Measurements from ENCODE around the gene RPA1. TPM values are rescaled to one million over a fixed set of nuclear protein-coding genes. Genes with fewer than 3 reads are reported as not detected.

The RPA1 gene
- total RNA-seq, 1 donor from 2014 or later = 68.8 TPM

GRCh38 chr17:1870592-1870991 is 40.8 kb downstream of the RPA1 start:
- TF ChIP-seq, protein P1, sequence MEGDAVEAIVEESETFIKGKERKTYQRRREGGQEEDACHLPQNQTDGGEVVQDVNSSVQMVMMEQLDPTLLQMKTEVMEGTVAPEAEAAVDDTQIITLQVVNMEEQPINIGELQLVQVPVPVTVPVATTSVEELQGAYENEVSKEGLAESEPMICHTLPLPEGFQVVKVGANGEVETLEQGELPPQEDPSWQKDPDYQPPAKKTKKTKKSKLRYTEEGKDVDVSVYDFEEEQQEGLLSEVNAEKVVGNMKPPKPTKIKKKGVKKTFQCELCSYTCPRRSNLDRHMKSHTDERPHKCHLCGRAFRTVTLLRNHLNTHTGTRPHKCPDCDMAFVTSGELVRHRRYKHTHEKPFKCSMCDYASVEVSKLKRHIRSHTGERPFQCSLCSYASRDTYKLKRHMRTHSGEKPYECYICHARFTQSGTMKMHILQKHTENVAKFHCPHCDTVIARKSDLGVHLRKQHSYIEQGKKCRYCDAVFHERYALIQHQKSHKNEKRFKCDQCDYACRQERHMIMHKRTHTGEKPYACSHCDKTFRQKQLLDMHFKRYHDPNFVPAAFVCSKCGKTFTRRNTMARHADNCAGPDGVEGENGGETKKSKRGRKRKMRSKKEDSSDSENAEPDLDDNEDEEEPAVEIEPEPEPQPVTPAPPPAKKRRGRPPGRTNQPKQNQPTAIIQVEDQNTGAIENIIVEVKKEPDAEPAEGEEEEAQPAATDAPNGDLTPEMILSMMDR (IDR thresholded peaks at IDR 0.05; ENCODE audit: insufficient read depth, low read depth, low read length) = no peak
- Mint-ChIP-seq H3K4me1 (ENCODE audit: low read depth, unreplicated experiment) (no peaks in the 10 kb centered on the region), H3K27me3 (ENCODE audit: low read depth, unreplicated experiment) (no peaks in the 10 kb centered on the region), H3K36me3 (ENCODE audit: low read depth, unreplicated experiment) (peaks cover 2% of the 10 kb centered on the region), H3K27ac (ENCODE audit: unreplicated experiment) (no peak overlapping the region), H3K4me3 (ENCODE audit: unreplicated experiment) (no peak overlapping the region), H3K9me3 (ENCODE audit: unreplicated experiment) (no peaks in the 10 kb centered on the region)
- FAIRE-seq = no peak
- Histone ChIP-seq H3K4me3 (ENCODE audit: insufficient read depth, low read depth, low read length) (no peak overlapping the region), H3K79me2 (ENCODE audit: insufficient read depth, low read length) (no peaks in the 10 kb centered on the region), H3K9ac (ENCODE audit: low read length) (no peak overlapping the region), H3K4me2 (ENCODE audit: low read length) (no peak overlapping the region), H3K27ac (ENCODE audit: low read depth, low read length) (no peak overlapping the region), H3K9me3 (ENCODE audit: insufficient read depth, low read depth, low read length) (no peaks in the 10 kb centered on the region), H3K4me1 (ENCODE audit: insufficient read depth, low read length) (no peaks in the 10 kb centered on the region), H4K20me1 (ENCODE audit: insufficient read depth, low read length) (no peaks in the 10 kb centered on the region), H3K27me3 (ENCODE audit: insufficient read depth, low read length) (no peaks in the 10 kb centered on the region), H2AFZ (ENCODE audit: low read depth, low read length) (no peak overlapping the region), H3K36me3 (ENCODE audit: insufficient read depth, low read length) (peaks cover 25% of the 10 kb centered on the region)
- DNase-seq (ENCODE audit: low read depth) = no peak

DNA sequence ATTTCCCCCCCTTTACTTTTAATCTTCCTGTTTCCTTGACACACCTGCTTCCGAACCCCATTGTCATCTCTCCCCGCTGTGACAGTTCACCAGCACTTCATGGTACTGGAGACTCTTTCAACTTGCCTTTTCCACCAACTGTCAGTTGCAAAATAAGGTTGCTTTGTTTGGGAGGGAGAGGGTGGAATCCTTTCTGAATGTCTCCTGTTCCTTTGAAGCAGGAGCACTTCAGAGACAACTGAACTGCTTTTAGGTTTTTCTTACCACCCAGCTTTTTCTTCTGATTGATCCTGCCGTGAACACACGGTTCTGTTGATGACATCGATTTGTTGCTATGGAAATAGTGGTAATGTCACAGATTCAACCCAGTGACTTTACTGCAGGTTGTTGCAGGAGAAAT is 42.0 kb downstream of the RPA1 start:
- no peak overlapping the region for H2AFZ ChIP-seq (ENCODE audit: low read depth, low read length)
- Mint-ChIP-seq H3K27me3 (ENCODE audit: low read depth, unreplicated experiment) (no peaks in the 10 kb centered on the region), H3K36me3 (ENCODE audit: low read depth, unreplicated experiment) (peaks cover 4% of the 10 kb centered on the region), H3K4me3 (ENCODE audit: unreplicated experiment) (no peak overlapping the region), H3K9me3 (ENCODE audit: unreplicated experiment) (no peaks in the 10 kb centered on the region), H3K4me1 (ENCODE audit: low read depth, unreplicated experiment) (no peaks in the 10 kb centered on the region), H3K27ac (ENCODE audit: unreplicated experiment) (no peak overlapping the region)
- no peaks in the 10 kb centered on the region for H3K79me2 ChIP-seq (ENCODE audit: insufficient read depth, low read length)
- H3K4me2 ChIP-seq (ENCODE audit: low read length) = no peak overlapping the region
- no peak for TF ChIP-seq EZH2 (IDR thresholded peaks at IDR 0.05; ENCODE audit: insufficient read depth, low read length)
- TF ChIP-seq, protein P1 (IDR thresholded peaks at IDR 0.05; ENCODE audit: insufficient read depth, low read depth, low read length) = no peak
- H3K9ac ChIP-seq (ENCODE audit: low read length) = no peak overlapping the region
- DNase-seq (ENCODE audit: low read depth) (no peak), FAIRE-seq (no peak)
- no peaks in the 10 kb centered on the region for H3K9me3 ChIP-seq (ENCODE audit: insufficient read depth, low read depth, low read length)
- H3K4me1 ChIP-seq (ENCODE audit: insufficient read depth, low read length) = no peaks in the 10 kb centered on the region
- H4K20me1 ChIP-seq (ENCODE audit: insufficient read depth, low read length) = no peaks in the 10 kb centered on the region
- H3K27me3 ChIP-seq (ENCODE audit: insufficient read depth, low read length) = no peaks in the 10 kb centered on the region
- peaks cover 25% of the 10 kb centered on the region for H3K36me3 ChIP-seq (ENCODE audit: insufficient read depth, low read length)
- H3K27ac ChIP-seq (ENCODE audit: low read depth, low read length) = no peak overlapping the region
- no peak overlapping the region for H3K4me3 ChIP-seq (ENCODE audit: insufficient read depth, low read depth, low read length)

DNA sequence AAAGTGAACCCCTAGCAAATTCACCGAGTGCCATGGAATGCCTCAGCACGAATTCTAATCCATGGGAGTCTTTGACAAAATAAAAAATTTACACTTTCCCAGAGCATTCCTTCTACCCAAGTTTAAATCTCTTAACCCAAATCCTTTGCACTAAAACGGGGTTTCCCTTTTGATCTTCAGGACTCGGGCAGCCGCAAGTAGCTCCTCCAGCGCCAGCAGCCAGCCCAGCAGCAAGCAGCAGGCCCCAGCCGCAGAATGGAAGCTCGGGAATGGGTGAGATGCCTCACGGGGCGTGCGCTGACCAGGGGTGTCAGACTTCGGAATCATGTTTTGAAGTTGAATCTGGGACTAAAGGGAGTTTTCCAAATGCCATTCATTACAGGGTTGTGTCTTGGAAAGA is 42.4 kb downstream of the RPA1 start:
- H3K4me1 Mint-ChIP-seq (ENCODE audit: low read depth, unreplicated experiment) = no peaks in the 10 kb centered on the region
- H4K20me1 ChIP-seq (ENCODE audit: insufficient read depth, low read length) = no peaks in the 10 kb centered on the region
- no peaks in the 10 kb centered on the region for H3K4me1 ChIP-seq (ENCODE audit: insufficient read depth, low read length)
- no peak overlapping the region for H3K4me3 Mint-ChIP-seq (ENCODE audit: unreplicated experiment)
- no peak for DNase-seq (ENCODE audit: low read depth)
- H3K27ac ChIP-seq (ENCODE audit: low read depth, low read length) = no peak overlapping the region
- no peak for FAIRE-seq
- no peak overlapping the region for H3K4me3 ChIP-seq (ENCODE audit: insufficient read depth, low read depth, low read length)
- no peaks in the 10 kb centered on the region for H3K79me2 ChIP-seq (ENCODE audit: insufficient read depth, low read length)
- H3K27me3 Mint-ChIP-seq (ENCODE audit: low read depth, unreplicated experiment) = no peaks in the 10 kb centered on the region
- H2AFZ ChIP-seq (ENCODE audit: low read depth, low read length) = no peak overlapping the region
- TF ChIP-seq, protein P1 (IDR thresholded peaks at IDR 0.05; ENCODE audit: insufficient read depth, low read depth, low read length) = no peak
- TF ChIP-seq EZH2 (IDR thresholded peaks at IDR 0.05; ENCODE audit: insufficient read depth, low read length) = no peak
- no peak overlapping the region for H3K27ac Mint-ChIP-seq (ENCODE audit: unreplicated experiment)
- H3K4me2 ChIP-seq (ENCODE audit: low read length) = no peak overlapping the region
- no peaks in the 10 kb centered on the region for H3K9me3 Mint-ChIP-seq (ENCODE audit: unreplicated experiment)
- H3K36me3 Mint-ChIP-seq (ENCODE audit: low read depth, unreplicated experiment) = peaks cover 8% of the 10 kb centered on the region
- no peak overlapping the region for H3K9ac ChIP-seq (ENCODE audit: low read length)
- H3K27me3 ChIP-seq (ENCODE audit: insufficient read depth, low read length) = no peaks in the 10 kb centered on the region
- no peaks in the 10 kb centered on the region for H3K9me3 ChIP-seq (ENCODE audit: insufficient read depth, low read depth, low read length)
- peaks cover 26% of the 10 kb centered on the region for H3K36me3 ChIP-seq (ENCODE audit: insufficient read depth, low read length)

Data from astrocyte (in vitro differentiated cells and primary cell).